ENCODE measurements around the gene SLC6A2. TPM values are rescaled to one million over a fixed set of nuclear protein-coding genes. Genes with fewer than 3 reads are reported as not detected.

SLC6A2 gene
- total and polyA plus RNA-seq, 9 of the 15 experiments (the other 6 are each of a cell fraction or from before 2014, with no cell fraction given): not detected

- in situ Hi-C loops (cut with MboI) (no loop called here), intact Hi-C loops (cut with micrococcal nuclease) (no loop called here)
- Histone ChIP-seq H2AFZ (ENCODE audit: low read depth, low read length) (no peak overlapping the region), H3K27me3 (ENCODE audit: control insufficient read depth in 2 of 2, insufficient read depth in 2 of 2, low read length in 2 of 2) (peaks cover 4 to 10% of the 10 kb centered on the region in 2 experiments; a peak in 4 of 5 replicates), H3K36me3 (ENCODE audit: control insufficient read depth, insufficient read depth, low read length) (no peaks in the 10 kb centered on the region), H3K4me3 (no peak overlapping the region), H3K9ac (ENCODE audit: insufficient read depth in 1 of 2, low read depth in 2 of 2, low read length in 2 of 2) (no peak overlapping the region), H3K9me1 (ENCODE audit: control insufficient read depth, insufficient read depth, low read length) (no peaks in the 10 kb centered on the region), H3K27ac (ENCODE audit: extremely low read depth, low read depth, low read length) (no peak overlapping the region), H3K79me2 (ENCODE audit: control insufficient read depth, insufficient read depth, low read length) (no peaks in the 10 kb centered on the region), H3K4me2 (ENCODE audit: insufficient read depth, low read length) (no peak overlapping the region), H3K9me3 (replicated peaks; ENCODE audit: control insufficient read depth, insufficient read depth, low read depth, low read length) (no peaks in the 10 kb centered on the region), H3K4me1 (replicated peaks in 1 of 2; ENCODE audit: control insufficient read depth in 2 of 2, insufficient read depth in 2 of 2, low read length in 2 of 2) (no peaks in the 10 kb centered on the region), H4K20me1 (replicated peaks; ENCODE audit: control insufficient read depth, insufficient read depth, low read length) (no peaks in the 10 kb centered on the region; the same call in none of the 2 replicates)
- DNase-seq (ENCODE audit: extremely low read depth in 1 of 4, low spot score in 3 of 4): no peak
- POLR2A ChIA-PET: interaction anchor here (0.6 to 1.2 kb wide), 3 partner anchors 9 to 251 kb away, joined by 3 to 5 read pairs (median 4); no protein-coding TSS in a partner anchor
- no peak for ATAC-seq
- CTCF ChIA-PET (ENCODE audit: low intra/inter-chr PET ratio): no interaction called here
- BruUV-seq (replicated peaks): no TSS peak
- TF ChIP-seq HMBOX1 (IDR thresholded peaks at IDR 0.05): no peak
- no peak for TF ChIP-seq ZC3H11A (IDR thresholded peaks at IDR 0.05; ENCODE audit: low read depth, low read length)
- TF ChIP-seq ZBTB34 (CRISPR knock-in tag; IDR thresholded peaks at IDR 0.05): no peak
- TF ChIP-seq USF2 (CRISPR knock-in tag; IDR thresholded peaks at IDR 0.05): no peak
- TF ChIP-seq HMG20A (CRISPR knock-in tag; conservative IDR thresholded peaks at IDR 0.05): no peak
- no peak for TF ChIP-seq KAT7 (CRISPR knock-in tag; IDR thresholded peaks at IDR 0.05; ENCODE audit: borderline replicate concordance)
- no peak for TF ChIP-seq ARID4B (CRISPR knock-in tag; IDR thresholded peaks at IDR 0.05)
- no peak for TF ChIP-seq PML (IDR thresholded peaks at IDR 0.05; ENCODE audit: low read length)
- 0% methylated on average over 1 of the region's 1 CpG for WGBS (ENCODE audit: insufficient coverage, low coverage, missing lambda C conversion rate)
- no peak for FAIRE-seq
Measured at GRCh38 chr16:55706739-55707384, 51.1 kb downstream of the SLC6A2 start.

Measured in K562 (cell line).